GM21447 (cell line): ENCODE measurements around the gene LIPM.

ENCODE experiments used
- ATAC-seq: cut with Tn5 transposase; IDR thresholded peaks from one replicate; pipeline ENCODE4 v1.9.1; 2021; ENCODE audit not compliant: unreplicated experiment

Gene LIPM

GRCh38 chr10:88802523-88803285 lies at the start of gene LIPM:
Gene LIPM (plus strand): TSS chr10:88802730. CDS start chr10:88802897, 167 bp downstream.
- no peak for ATAC-seq

- no peak for ATAC-seq
Observed at GRCh38 chr10:88754287-88754686, 48.2 kb upstream of the LIPM start.

GRCh38 chr10:88755753-88756152 lies 46.8 kb upstream of the LIPM start:
- peak; percentile 91 for ATAC-seq

GRCh38 chr10:88756660-88757059 lies 45.9 kb upstream of the LIPM start:
- ATAC-seq, result no peak

- no peak for ATAC-seq
Observed at GRCh38 chr10:88759366-88760101, 43.0 kb upstream of the LIPM start, which contains the start of gene LIPN. Gene LIPN (plus strand): TSS chr10:88760020. CDS start chr10:88761406, 1,386 bp downstream.

GRCh38 chr10:88762906-88763305 lies 39.6 kb upstream of the LIPM start:
- ATAC-seq, result no peak

GRCh38 chr10:88763441-88763840 lies 39.1 kb upstream of the LIPM start:
- no peak for ATAC-seq

GRCh38 chr10:88764110-88764509 lies 38.4 kb upstream of the LIPM start:
- ATAC-seq, result no peak

GRCh38 chr10:88765816-88766215 lies 36.7 kb upstream of the LIPM start:
- ATAC-seq, result no peak

GRCh38 chr10:88769384-88769783 lies 33.1 kb upstream of the LIPM start:
- ATAC-seq, result no peak

- no peak for ATAC-seq
Observed at GRCh38 chr10:88781206-88781605, 21.3 kb upstream of the LIPM start.

GRCh38 chr10:88782222-88782621 lies 20.3 kb upstream of the LIPM start:
- no peak for ATAC-seq

- no peak for ATAC-seq
Observed at GRCh38 chr10:88783724-88784123, 18.8 kb upstream of the LIPM start.

GRCh38 chr10:88786032-88786770 lies 16.3 kb upstream of the LIPM start:
- no peak for ATAC-seq

- ATAC-seq, result no peak
Observed at GRCh38 chr10:88787463-88787862, 15.1 kb upstream of the LIPM start.

GRCh38 chr10:88788924-88789323 lies 13.6 kb upstream of the LIPM start:
- no peak for ATAC-seq

- ATAC-seq, result no peak
Observed at GRCh38 chr10:88791924-88792323, 10.6 kb upstream of the LIPM start.

- no peak for ATAC-seq
Observed at GRCh38 chr10:88792661-88793060, 9.9 kb upstream of the LIPM start.

GRCh38 chr10:88793712-88794299 lies 8.7 kb upstream of the LIPM start:
- no peak for ATAC-seq

GRCh38 chr10:88794731-88795130 lies 7.8 kb upstream of the LIPM start:
- no peak for ATAC-seq
